HepG2 (cell line): Measurements from ENCODE around the gene ZP2. TPM values are rescaled to one million over a fixed set of nuclear protein-coding genes. Genes with fewer than 3 reads are reported as not detected.

Experiments used
- NFRKB ChIP-seq: fragments of 450-650 bp; IDR thresholded peaks from 2 replicates; pipeline ENCODE4 v1.6.1; 2017
- PATZ1 ChIP-seq: sonication (generic); formaldehyde crosslinking; IDR thresholded peaks from 2 replicates; pipeline ENCODE4 v1.4.0; 2020; ENCODE audit warnings: missing genetic modification reagents
- PHB2 ChIP-seq: fragments of 450-650 bp; IDR thresholded peaks from 2 replicates; pipeline ENCODE4 v1.6.1; 2018; ENCODE audit not compliant: partially characterized antibody
- SETDB1 ChIP-seq: sonication (generic); formaldehyde crosslinking; IDR thresholded peaks from 2 replicates; pipeline ENCODE4 v1.5.1; 2020; ENCODE audit warnings: missing genetic modification reagents, mild to moderate bottlenecking, borderline replicate concordance
- SIN3B ChIP-seq: fragments of 150-350 bp; IDR thresholded peaks from 2 replicates; pipeline ENCODE4 v1.6.1; 2014; ENCODE audit warnings: low read length
- TFDP2 ChIP-seq: sonication (generic); formaldehyde crosslinking; IDR thresholded peaks from 2 replicates; pipeline ENCODE4 v1.4.0; 2020; ENCODE audit warnings: missing genetic modification reagents
- XRCC5 ChIP-seq: fragments of 200-400 bp; formaldehyde crosslinking; optimal IDR thresholded peaks from 2 replicates; pipeline ENCODE3; 2017; ENCODE audit warnings: mild to moderate bottlenecking, low read length
- ZBTB34 ChIP-seq: sonication (generic); formaldehyde crosslinking; IDR thresholded peaks from 2 replicates; pipeline ENCODE4 v1.8.0; 2022; ENCODE audit warnings: mild to moderate bottlenecking, missing genetic modification reagents
- ZNF318 ChIP-seq: sonication (generic); formaldehyde crosslinking; IDR thresholded peaks from 2 replicates; pipeline ENCODE4 v1.4.0; 2020; ENCODE audit warnings: mild to moderate bottlenecking, missing genetic modification reagents
- ZNF33B ChIP-seq: sonication (generic); formaldehyde crosslinking; IDR thresholded peaks from 2 replicates; pipeline ENCODE4 v1.5.1; 2020; ENCODE audit warnings: mild to moderate bottlenecking, missing genetic modification reagents
- ZNF446 ChIP-seq: sonication (generic); formaldehyde crosslinking; IDR thresholded peaks from 2 replicates; pipeline ENCODE4 v1.5.0; 2020; ENCODE audit warnings: mild to moderate bottlenecking, missing genetic modification reagents
- ZNF550 ChIP-seq: sonication (generic); formaldehyde crosslinking; IDR thresholded peaks from 2 replicates; pipeline ENCODE4 v1.4.0; 2020; ENCODE audit warnings: mild to moderate bottlenecking, missing genetic modification reagents, borderline replicate concordance
- ZNF556 ChIP-seq: sonication (generic); formaldehyde crosslinking; IDR thresholded peaks from 2 replicates; pipeline ENCODE4 v1.4.0; 2020; ENCODE audit warnings: mild to moderate bottlenecking, missing genetic modification reagents, borderline replicate concordance
- ZNF709 ChIP-seq: sonication (generic); formaldehyde crosslinking; IDR thresholded peaks from 2 replicates; pipeline ENCODE4 v1.5.0; 2020; ENCODE audit warnings: mild to moderate bottlenecking, missing genetic modification reagents
- ZNF788 ChIP-seq: sonication (generic); formaldehyde crosslinking; IDR thresholded peaks from 2 replicates; pipeline ENCODE4 v1.5.0; 2020; ENCODE audit warnings: mild to moderate bottlenecking, missing genetic modification reagents, borderline replicate concordance
- ZSCAN22 ChIP-seq: sonication (generic); formaldehyde crosslinking; IDR thresholded peaks from 2 replicates; pipeline ENCODE4 v1.4.0; 2020; ENCODE audit warnings: mild to moderate bottlenecking, missing genetic modification reagents
- ZSCAN29 ChIP-seq: sonication (generic); formaldehyde crosslinking; conservative IDR thresholded peaks from 2 replicates; pipeline ENCODE4 v1.4.0; 2020; ENCODE audit warnings: mild to moderate bottlenecking, missing genetic modification reagents
- polyA plus RNA-seq, 8 experiments: library from polyadenylated mRNA; depleted of rRNA in 3 of 8; stranded (reverse) in 7 of 8; unstranded in 1 of 8; fragments of >200 nt; fragmentation: Illumina TruSeq in 4 of 8; extraction: Trizol in 4 of 8; gene quantifications; 2 replicates each; pipeline versions ENCODE4 v1.2.1 to v1.2.3, GENCODE V29; 2011 to 2016; ENCODE audit warnings: low read depth in 4 of 8, missing spikeins in 1 of 8, mixed read lengths in 1 of 8; ENCODE audit not compliant: insufficient read depth in 1 of 8
- total RNA-seq, 5 experiments: library from RNA; depleted of rRNA; stranded (reverse); fragments of >200 nt; fragmentation: Illumina TruSeq; extraction: Trizol; gene quantifications; 2 replicates each; pipeline ENCODE4 v1.2.3, GENCODE V29; 2016; ENCODE audit warnings: low read depth in 1 of 5

Gene ZP2
- total and polyA plus RNA-seq, 2 of the 13 experiments (the other 11 are each of a cell fraction or from before 2014, with no cell fraction given): not detected

GRCh38 chr16:21233521-21234150 lies 22.3 kb upstream of the ZP2 start, which contains the start of gene ANKS4B (continued):
- TF ChIP-seq ZNF318 (CRISPR knock-in tag): 0 out of 2 replicates have a peak, but pooled peaks have one; percentile 50
- TF ChIP-seq SIN3B: 0 out of 2 replicates have a peak, but pooled peaks have one; percentile 38
- no peak for TF ChIP-seq ZNF446 (CRISPR knock-in tag)
- TF ChIP-seq NFRKB: no peak
- no peak; the same call in 1 of the 2 replicates for TF ChIP-seq ZSCAN29 (CRISPR knock-in tag)
- peak; percentile 25; the same call in 1 of the 2 replicates for TF ChIP-seq PATZ1
- no peak for TF ChIP-seq PHB2
- peak; percentile 84 for TF ChIP-seq XRCC5
- no peak for TF ChIP-seq ZNF33B
- peak; percentile 85; the same call in 1 of the 2 replicates for TF ChIP-seq ZNF788 (CRISPR knock-in tag)
- TF ChIP-seq ZSCAN22 (CRISPR knock-in tag): 0 out of 2 replicates have a peak, but pooled peaks have one; percentile 45
- no peak for TF ChIP-seq ZNF550
- peak; percentile 87; the same call in 1 of the 2 replicates for TF ChIP-seq ZNF556
- TF ChIP-seq TFDP2 (CRISPR knock-in tag): peak; percentile 57; the same call in 1 of the 2 replicates
- TF ChIP-seq SETDB1 (CRISPR knock-in tag): no peak
- TF ChIP-seq ZBTB34 (CRISPR knock-in tag): peak; percentile 79; the same call in 1 of the 2 replicates
- no peak for TF ChIP-seq ZNF709 (CRISPR knock-in tag)
